CD4-positive, alpha-beta T cell treated with Interleukin-17A for 1 hour (primary cell): ENCODE results near the gene MTF1.

Experiments
- DNase-seq: peaks from one replicate; pipeline ENCODE4 v3.0.0-alpha.2; 2020

The MTF1 gene

GRCh38 chr1:37825506-37825905 lies 33.9 kb downstream of the MTF1 start:
- DNase-seq, result no peak

- no peak for DNase-seq
Observed at GRCh38 chr1:37824001-37824400, 35.4 kb downstream of the MTF1 start.

GRCh38 chr1:37822906-37823815 lies 36.2 kb downstream of the MTF1 start:
- no peak for DNase-seq

GRCh38 chr1:37821481-37821880 lies 37.9 kb downstream of the MTF1 start:
- DNase-seq, result no peak

GRCh38 chr1:37817481-37817880 lies 41.9 kb downstream of the MTF1 start:
- no peak for DNase-seq

- DNase-seq, result no peak
Observed at GRCh38 chr1:37814252-37814651, 45.1 kb downstream of the MTF1 start.

- no peak for DNase-seq
Observed at GRCh38 chr1:37813529-37814145, 45.8 kb downstream of the MTF1 start.

- DNase-seq, result peak; percentile 79
Observed at GRCh38 chr1:37811027-37811655, 48.3 kb downstream of the MTF1 start.

GRCh38 chr1:37809942-37810341 lies 49.5 kb downstream of the MTF1 start:
- no peak for DNase-seq

- no peak for DNase-seq
Observed at GRCh38 chr1:37808369-37809319, 50.7 kb downstream of the MTF1 start.

GRCh38 chr1:37807555-37808368 lies 51.6 kb downstream of the MTF1 start, which contains the start of the genes C1orf122 and YRDC:
Gene C1orf122, plus strand, starts transcription at chr1:37807790. Its CDS starts 615 bp downstream, at chr1:37808405.
Gene YRDC, minus strand, starts transcription at chr1:37808208. Its CDS starts 28 bp downstream, at chr1:37808180.
- peak; percentile 93 for DNase-seq

- no peak for DNase-seq
Observed at GRCh38 chr1:37807220-37807554, 52.2 kb downstream of the MTF1 start.

- DNase-seq, result no peak
Observed at GRCh38 chr1:37802439-37802838, 57.0 kb downstream of the MTF1 start.

GRCh38 chr1:37797750-37798345 lies 61.5 kb downstream of the MTF1 start:
- no peak for DNase-seq

- DNase-seq, result peak; percentile 32
Observed at GRCh38 chr1:37795340-37796125, 63.9 kb downstream of the MTF1 start.

GRCh38 chr1:37794372-37795339 lies 64.7 kb downstream of the MTF1 start:
- DNase-seq, result no peak

GRCh38 chr1:37793773-37794371 lies 65.5 kb downstream of the MTF1 start, which contains the start of gene MANEAL:
Gene MANEAL, plus strand, starts transcription at chr1:37793847. Its CDS starts 336 bp downstream, at chr1:37794183.
- DNase-seq, result peak; percentile 30

GRCh38 chr1:37792943-37793686 lies 66.3 kb downstream of the MTF1 start:
- DNase-seq, result no peak
